Endothelial cell of umbilical vein (primary cell): ENCODE data around the gene MTF1. TPM values are rescaled to one million over a fixed set of nuclear protein-coding genes. Genes with fewer than 3 reads are reported as not detected.
A peak's percentile ranks its signal among the peaks of the same experiment; 100 is the strongest.
"Not testable (repeated sequence)": the region's sequence is repeated elsewhere in the genome, so short reads cannot be mapped to it uniquely, and the experiment has no call there.

ENCODE experiments used
- Bru-seq: library from RNA; stranded (reverse); fragments of 400-500 nt; gene quantifications from one replicate; lab custom pipeline; 2021; lab: Mats Ljungman, UMichigan
- BruChase-seq, 2 experiments: library from RNA; stranded (reverse); fragments of 400-500 nt; gene quantifications; one replicate each; lab custom pipeline; 2021; lab: Mats Ljungman, UMichigan
- BruUV-seq: library from RNA; stranded (reverse); fragments of 400-500 nt; replicated peaks from 2 replicates; lab custom pipeline; 2021; lab: Mats Ljungman, UMichigan
- CTCF ChIA-PET: fragments of 300-600, 350-600 bp; sonication (Branson Sonifier 250); formaldehyde crosslinking; loops from one replicate; lab custom pipeline; 2021; ENCODE audit warnings: antibody characterized with exemption, inconsistent platforms; lab: Charles Lee
- POLR2A ChIA-PET: fragments of 300-600, 350-600 bp; sonication (Branson Sonifier 250); formaldehyde crosslinking; loops from one replicate; lab custom pipeline; 2021; ENCODE audit warnings: antibody characterized with exemption, inconsistent platforms; lab: Charles Lee
- DNase-seq: peaks from one replicate; pipeline ENCODE4 v3.0.0-alpha.2; 2011; ENCODE audit warnings: low read depth, low spot score
- FAIRE-seq: peaks from 2 replicates; lab custom pipeline; 2011; peaks lifted over from hg19 to GRCh38; lab: Jason Lieb, UNC
- H2AFZ ChIP-seq: 2 replicates; pipeline ENCODE4 v1.6.0; 2012; ENCODE audit warnings: low read depth, low read length, control low read depth, inconsistent platforms
- H3K27ac ChIP-seq: 2 replicates; pipeline ENCODE4 v1.5.1; 2011; ENCODE audit warnings: low read depth, mild to moderate bottlenecking, control low read depth, low read length, moderate library complexity; ENCODE audit not compliant: insufficient read depth
- H3K27me3 ChIP-seq, 2 experiments: 2 replicates each; pipeline versions ENCODE4 v1.6.0 to v1.6.1; 2011; ENCODE audit warnings: low read length in 2 of 2, mixed read lengths in 1 of 2; ENCODE audit not compliant: control insufficient read depth in 2 of 2, insufficient read depth in 2 of 2
- H3K36me3 ChIP-seq, 2 experiments: 2 replicates in 1 of 2; 3 replicates in 1 of 2; pipeline ENCODE4 v1.5.1; 2011; ENCODE audit warnings: low read length in 2 of 2, mild to moderate bottlenecking in 1 of 2, moderate library complexity in 1 of 2; ENCODE audit not compliant: control insufficient read depth in 2 of 2, insufficient read depth in 2 of 2; ENCODE audit errors: extremely low read depth in 1 of 2
- H3K4me1 ChIP-seq: 3 replicates; pipeline ENCODE4 v1.5.1; 2011; ENCODE audit warnings: mild to moderate bottlenecking, low read length; ENCODE audit not compliant: control insufficient read depth, insufficient read depth; ENCODE audit errors: extremely low read depth
- H3K4me2 ChIP-seq: 2 replicates; pipeline ENCODE4 v1.6.1; 2011; ENCODE audit warnings: low read length, control low read depth, mixed read lengths; ENCODE audit not compliant: insufficient read depth
- H3K4me3 ChIP-seq, 3 experiments: fragments of 200-600 bp in 1 of 3; sonication (generic), shearing (Covaris generic) in 1 of 3; replicated peaks in 1 of 3; 2 replicates each; pipeline ENCODE4 v1.5.1; 2011 to 2016; ENCODE audit warnings: control low read depth in 3 of 3, low read length in 3 of 3, mild to moderate bottlenecking in 2 of 3, inconsistent platforms in 1 of 3, low read depth in 1 of 3, moderate library complexity in 1 of 3; ENCODE audit not compliant: insufficient read depth in 1 of 3
- H3K79me2 ChIP-seq: 2 replicates; pipeline ENCODE4 v1.6.0; 2012; ENCODE audit warnings: low read length, inconsistent platforms; ENCODE audit not compliant: control insufficient read depth, insufficient read depth
- H3K9ac ChIP-seq: replicated peaks from 2 replicates; pipeline ENCODE3; 2011; ENCODE audit warnings: low read length, control low read depth; ENCODE audit not compliant: insufficient read depth; ENCODE audit errors: extremely low read depth
- H3K9me1 ChIP-seq: replicated peaks from 3 replicates; pipeline ENCODE4 v1.6.0; 2011; ENCODE audit warnings: mild to moderate bottlenecking, low read length; ENCODE audit not compliant: control insufficient read depth, insufficient read depth; ENCODE audit errors: extremely low read depth
- H3K9me3 ChIP-seq: replicated peaks from 2 replicates; pipeline ENCODE4 v1.5.1; 2012; ENCODE audit warnings: low read length, inconsistent platforms; ENCODE audit not compliant: control insufficient read depth, insufficient read depth
- H4K20me1 ChIP-seq: replicated peaks from 2 replicates; pipeline ENCODE3; 2011; ENCODE audit warnings: mild to moderate bottlenecking, low read length; ENCODE audit not compliant: control insufficient read depth, insufficient read depth; ENCODE audit errors: extremely low read depth
- CTCF ChIP-seq, 2 donors: IDR thresholded peaks; 1 replicate in 1 of 2; 2 replicates in 1 of 2; pipeline ENCODE4 v1.5.1; 2011; ENCODE audit warnings: low read length in 2 of 2, mild to moderate bottlenecking in 2 of 2, moderate library complexity in 2 of 2, control low read depth in 1 of 2, inconsistent platforms in 1 of 2, low read depth in 1 of 2; ENCODE audit not compliant: insufficient read depth in 1 of 2; ENCODE audit errors: extremely low read depth in 1 of 2
- EZH2 ChIP-seq: IDR thresholded peaks from 2 replicates; pipeline ENCODE4 v1.6.1; 2012; ENCODE audit warnings: borderline replicate concordance, low read depth, mild to moderate bottlenecking, moderate library complexity, low read length, inconsistent platforms; ENCODE audit not compliant: severe bottlenecking
- FOS ChIP-seq: IDR thresholded peaks from 2 replicates; pipeline ENCODE4 v1.6.1; 2011; ENCODE audit warnings: mild to moderate bottlenecking, low read length, moderate library complexity, borderline replicate concordance; ENCODE audit not compliant: insufficient read depth
- GATA2 ChIP-seq: IDR thresholded peaks from 2 replicates; pipeline ENCODE4 v1.7.0; 2011; ENCODE audit warnings: low read depth, mild to moderate bottlenecking, moderate library complexity, mixed read lengths, low read length; ENCODE audit not compliant: insufficient read length, insufficient read depth
- JUN ChIP-seq: IDR thresholded peaks from 2 replicates; pipeline ENCODE4 v1.6.1; 2011; ENCODE audit warnings: borderline replicate concordance, low read depth; ENCODE audit not compliant: insufficient read length, insufficient read depth
- MAX ChIP-seq: IDR thresholded peaks from 2 replicates; pipeline ENCODE4 v1.6.1; 2011; ENCODE audit not compliant: insufficient read depth, insufficient read length
- MYC ChIP-seq: IDR thresholded peaks from one replicate; pipeline ENCODE4 v1.6.1; 2011; ENCODE audit warnings: mild to moderate bottlenecking, low read depth, low read length
- POLR2A ChIP-seq: IDR thresholded peaks from 2 replicates; pipeline ENCODE4 v1.6.1; 2012; ENCODE audit warnings: low read depth, mild to moderate bottlenecking, control low read depth, low read length
- POLR2AphosphoS5 ChIP-seq: IDR thresholded peaks from 2 replicates; pipeline ENCODE4 v1.6.1; 2012; ENCODE audit warnings: low read depth, mild to moderate bottlenecking, control low read depth, low read length, moderate library complexity; ENCODE audit not compliant: insufficient read depth
- dilution Hi-C: fragments of 300-500 bp; cut with MboI; formaldehyde crosslinking; loops from one replicate; pipeline ENCODE4 v1.15.0; 2019; ENCODE audit warnings: low sequenced_read_pairs; ENCODE audit not compliant: extremely low pct_ligation_motif_present
- intact Hi-C: fragments of 100-400 bp; cut with micrococcal nuclease; formaldehyde crosslinking; loops from one replicate; pipeline ENCODE4 v1.10.0; 2022
- long read RNA-seq: library from polyadenylated mRNA; stranded (forward); transcript quantifications from one replicate; pipeline ENCODE4 v2.0.0, GENCODE V29; 2021
- polyA minus RNA-seq, 3 experiments: library from RNA; depleted of rRNA, polyadenylated mRNA; stranded (reverse); fragments of >200 nt; gene quantifications; 1 replicate in 1 of 3; 2 replicates in 2 of 3; pipeline ENCODE4 v1.2.3, GENCODE V29; 2011
- polyA plus RNA-seq, 4 experiments: library from polyadenylated mRNA; depleted of rRNA in 3 of 4; stranded (reverse) in 3 of 4; unstranded in 1 of 4; fragments of >200 nt; gene quantifications; 2 replicates each; pipeline versions ENCODE4 v1.2.1 to v1.2.3, GENCODE V29; 2011 to 2012; ENCODE audit warnings: missing spikeins in 1 of 4
- total RNA-seq: library from RNA; stranded (reverse); gene quantifications from 2 replicates; pipeline ENCODE4 v1.2.3, GENCODE V29; 2021

Gene MTF1
- total RNA-seq (18.5 and 18.9 TPM in 2 replicates), polyA plus RNA-seq (4.9 and 5.2 TPM in 2 replicates), polyA minus RNA-seq (20.0 and 22.7 TPM in 2 replicates), Bru-seq, nascent RNA (percentile 69 among the genes with signal in this experiment), BruChase-seq, experiment 1, labeled RNA remaining after a 6-hour chase (percentile 69 among the genes with signal in this experiment), BruChase-seq, experiment 2, labeled RNA remaining after a 2-hour chase (percentile 73 among the genes with signal in this experiment)
- polyA plus RNA-seq (2011; cell fraction: cytosol; rRNA removed): 4.4 and 4.6 TPM in 2 replicates
- 6.0 and 10.1 TPM in 2 replicates for polyA plus RNA-seq (2011; cell fraction: nucleus; rRNA removed)
- 5.4 and 7.1 TPM in 2 replicates for polyA plus RNA-seq (2012)
- polyA minus RNA-seq (2011; cell fraction: cytosol; rRNA and poly(A)+ RNA removed): 4.6 TPM
- polyA minus RNA-seq (2011; cell fraction: nucleus; rRNA and poly(A)+ RNA removed): 4.9 and 12.6 TPM in 2 replicates
- long read RNA-seq, full-length matches to known transcripts: 2 of 11 reads
- long read RNA-seq, partial matches to known transcripts: 2 of 11 reads
- long read RNA-seq, other reads (novel, unspliced or antisense): 7 of 11 reads

GRCh38 chr1:37859507-37860345 is at the start of gene MTF1:
MTF1 (minus strand) TSS chr1:37859592; CDS start chr1:37857658, 1,934 bp downstream.
- peaks cover 11% of the 10 kb centered on the region for H3K4me1 ChIP-seq
- dilution Hi-C loops: no loop called here
- TSS peak; percentile 81 for BruUV-seq
- peak within 1 kb of the TSS; percentile 85 for H3K4me2 ChIP-seq
- peaks cover 24% of the 10 kb centered on the region for H3K79me2 ChIP-seq
- H2AFZ ChIP-seq: peak within 1 kb of the TSS; percentile 69
- intact Hi-C loops: loop anchor here (1.0 to 10.0 kb wide), 6 partner anchors 48 to 385 kb away; partner anchors contain the start of genes CDCA8, YRDC and ZC3H12A
- no peaks in the 10 kb centered on the region for H4K20me1 ChIP-seq
- DNase-seq (peak; percentile 97), FAIRE-seq (peak; percentile 97)
- no peaks in the 10 kb centered on the region for H3K9me1 ChIP-seq
- no peaks in the 10 kb centered on the region for H3K27me3 ChIP-seq
- ChIA-PET POLR2A (interaction anchor here (0.5 to 2.1 kb wide), 3 partner anchors 52 to 180 kb away, joined by 3 to 10 read pairs (median 5); partner anchors contain the start of genes C1orf122 and YRDC), CTCF (interaction anchor here (0.6 to 2.7 kb wide), 40 partner anchors 9 to 1495 kb away, joined by 3 to 32 read pairs (median 4); partner anchors contain the start of genes C1orf122, CDCA8, DNALI1 and MANEAL)
- peak within 1 kb of the TSS; percentile 78 for H3K27ac ChIP-seq
- peaks cover 3 to 5% of the 10 kb centered on the region in 2 experiments for H3K36me3 ChIP-seq
- peak within 1 kb of the TSS; percentile 58 to 89 (median 87) for H3K4me3 ChIP-seq
- peak; percentile 76 for TF ChIP-seq POLR2A
- peak; percentile 34 for TF ChIP-seq MYC
- no peak for TF ChIP-seq EZH2
- peak; percentile 93 to 96 for TF ChIP-seq CTCF (IDR thresholded peaks at IDR 0.05; ENCODE audit: extremely low read depth in 1 of 2, insufficient read depth in 1 of 2, low read depth in 1 of 2, low read length in 2 of 2)
- peak; percentile 44 for TF ChIP-seq POLR2AphosphoS5
- no peak for TF ChIP-seq FOS
- no peak for TF ChIP-seq JUN
- TF ChIP-seq GATA2: no peak
- no peak for TF ChIP-seq MAX
- peak within 1 kb of the TSS; percentile 89 for H3K9ac ChIP-seq
- H3K9me3 ChIP-seq: no peaks in the 10 kb centered on the region

- DNase-seq, H3K9me1 ChIP-seq, H3K27me3 ChIP-seq, dilution Hi-C loops, H4K20me1 ChIP-seq, H3K9me3 ChIP-seq, H3K9ac ChIP-seq, FAIRE-seq, H3K27ac ChIP-seq, intact Hi-C loops, H2AFZ ChIP-seq, H3K79me2 ChIP-seq, POLR2A ChIA-PET, BruUV-seq, H3K4me1 ChIP-seq, H3K4me2 ChIP-seq, H3K36me3 ChIP-seq, CTCF ChIA-PET, H3K4me3 ChIP-seq: not testable (repeated sequence)
These were observed 49.1 kb upstream of the MTF1 start for GRCh38 chr1:37908531-37908930.
